GM03348 (cell line): ENCODE data around the gene MYRIP.
"Not testable (repeated sequence)": the region's sequence is repeated elsewhere in the genome, so short reads cannot be mapped to it uniquely, and the experiment has no call there.

Experiments used
- DNase-seq: peaks from one replicate; pipeline ENCODE4 v3.0.0; 2012; ENCODE audit warnings: low spot score

The MYRIP gene

GRCh38 chr3:39809181-39809994, at the start of gene MYRIP:
TSS of gene MYRIP (plus strand) at chr3:39809609. CDS start at chr3:39900817, 91,208 bp downstream.
- DNase-seq: peak; percentile 66

DNA sequence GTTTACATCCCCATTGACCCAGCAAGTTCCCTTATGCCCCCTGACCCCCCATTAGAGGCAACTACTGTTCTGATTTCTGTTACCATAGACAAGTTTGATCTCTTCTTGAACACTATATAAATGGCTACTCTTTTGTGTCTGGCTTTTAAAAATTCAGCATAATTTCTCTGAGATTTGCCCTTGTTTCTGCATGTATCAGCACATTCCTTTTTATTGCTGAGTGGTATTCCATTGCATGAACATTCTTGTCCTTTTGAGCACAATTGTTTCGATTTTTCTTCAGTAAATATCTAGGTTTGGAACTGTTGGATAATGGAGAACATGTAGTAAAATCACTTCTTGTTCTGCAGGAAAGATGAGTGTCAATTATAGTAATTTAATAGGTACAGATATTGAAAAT, 49.1 kb upstream of the MYRIP start:
- DNase-seq: no peak

- no peak for DNase-seq
Observed at GRCh38 chr3:39762537-39763070, 46.8 kb upstream of the MYRIP start.

DNA sequence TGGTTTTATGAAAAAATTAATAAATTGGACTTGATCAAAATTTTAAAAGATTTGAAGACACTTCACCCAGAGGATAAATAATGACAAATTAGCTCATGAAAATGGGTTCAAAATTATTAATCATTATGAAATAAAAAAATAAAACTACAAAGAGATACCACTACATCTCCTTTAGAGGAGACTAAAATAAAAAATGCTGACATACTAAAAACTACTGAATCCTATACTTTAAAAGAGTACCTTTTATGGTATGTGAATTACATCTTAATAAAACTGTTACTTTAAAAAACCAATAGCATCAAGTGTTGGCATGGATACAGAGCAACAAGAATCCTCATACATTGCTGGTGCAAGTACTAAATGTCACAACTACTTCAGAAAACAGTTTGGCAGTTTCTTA, 46.0 kb upstream of the MYRIP start:
- no peak for DNase-seq

DNA sequence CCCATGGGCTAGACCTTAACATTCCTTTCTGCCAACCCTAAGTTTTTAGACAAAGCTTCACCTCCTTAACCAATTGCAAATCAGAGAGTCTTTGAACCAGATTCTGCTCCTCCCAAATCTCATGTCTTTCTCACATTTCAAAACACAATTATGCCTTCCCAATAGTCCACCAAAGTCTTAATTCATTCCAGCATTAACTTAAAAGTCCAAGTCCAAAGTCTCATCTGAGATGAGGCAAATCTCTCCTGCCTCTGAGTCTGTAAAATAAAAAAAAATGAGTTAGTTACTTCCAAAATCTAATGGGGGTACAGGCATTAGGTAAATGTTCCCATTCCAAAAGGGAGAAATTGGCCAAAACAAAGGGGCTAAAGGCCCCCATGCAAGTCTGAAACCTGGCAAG, 43.8 kb upstream of the MYRIP start:
- DNase-seq: no peak

DNA sequence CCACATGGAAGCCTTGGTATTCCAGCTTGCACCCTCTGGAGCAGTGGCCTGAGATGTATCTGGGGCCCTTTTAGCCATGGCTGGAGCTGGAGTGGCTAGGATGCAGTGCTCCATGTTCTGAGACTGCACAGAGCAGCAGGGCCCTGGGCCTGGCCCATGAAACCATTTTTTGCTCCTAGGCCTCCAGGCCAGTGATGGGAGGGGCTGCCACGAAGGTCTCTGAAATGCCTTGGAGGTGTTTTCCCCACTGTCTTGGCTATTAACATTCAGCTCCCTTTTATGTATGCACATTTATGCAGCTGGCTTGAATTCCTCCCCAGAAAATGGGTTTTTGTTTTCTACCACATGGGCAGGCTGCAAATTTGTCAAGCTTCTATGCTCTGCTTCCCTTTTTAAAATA, 43.0 kb upstream of the MYRIP start:
- DNase-seq: no peak

DNA sequence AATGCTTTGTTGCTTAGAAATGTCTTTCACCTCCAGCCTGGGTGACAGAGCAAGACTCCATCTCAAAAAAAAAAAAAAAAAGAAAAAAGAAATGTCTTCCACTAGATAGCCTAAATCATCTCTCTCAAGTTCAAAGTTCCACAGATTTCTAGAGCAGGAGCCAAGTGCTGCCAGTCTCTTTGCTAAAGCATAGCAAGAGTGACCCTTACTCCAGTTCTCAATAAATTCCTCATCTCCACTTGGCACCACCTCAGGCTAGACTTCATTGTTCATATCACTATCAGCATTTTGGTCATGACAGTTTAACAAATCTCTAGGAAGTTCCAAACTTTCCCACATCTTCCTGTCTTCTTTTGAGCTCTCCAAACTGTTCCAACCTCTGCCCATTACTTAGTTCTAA, 42.5 kb upstream of the MYRIP start:
- DNase-seq: not testable (repeated sequence)

DNA sequence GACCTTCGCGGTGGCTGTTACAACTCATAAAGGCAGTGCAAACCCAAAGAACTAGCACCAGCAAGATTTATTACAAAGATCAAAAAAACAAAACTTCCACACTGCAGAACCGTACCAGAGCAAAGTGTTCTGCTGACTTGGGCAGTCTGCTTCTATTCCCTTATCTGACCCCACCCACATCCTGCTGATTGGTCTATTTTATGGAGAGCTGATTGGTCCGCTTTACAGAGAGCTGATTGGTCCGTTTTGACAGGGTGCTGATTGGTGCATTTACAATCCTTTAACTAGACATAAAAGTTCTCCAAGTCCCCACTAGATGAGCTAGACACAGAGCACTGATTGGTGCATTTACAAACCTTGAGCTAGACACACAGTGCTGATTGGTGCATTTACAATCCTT, 31.2 kb upstream of the MYRIP start:
- not testable (repeated sequence) for DNase-seq

DNA sequence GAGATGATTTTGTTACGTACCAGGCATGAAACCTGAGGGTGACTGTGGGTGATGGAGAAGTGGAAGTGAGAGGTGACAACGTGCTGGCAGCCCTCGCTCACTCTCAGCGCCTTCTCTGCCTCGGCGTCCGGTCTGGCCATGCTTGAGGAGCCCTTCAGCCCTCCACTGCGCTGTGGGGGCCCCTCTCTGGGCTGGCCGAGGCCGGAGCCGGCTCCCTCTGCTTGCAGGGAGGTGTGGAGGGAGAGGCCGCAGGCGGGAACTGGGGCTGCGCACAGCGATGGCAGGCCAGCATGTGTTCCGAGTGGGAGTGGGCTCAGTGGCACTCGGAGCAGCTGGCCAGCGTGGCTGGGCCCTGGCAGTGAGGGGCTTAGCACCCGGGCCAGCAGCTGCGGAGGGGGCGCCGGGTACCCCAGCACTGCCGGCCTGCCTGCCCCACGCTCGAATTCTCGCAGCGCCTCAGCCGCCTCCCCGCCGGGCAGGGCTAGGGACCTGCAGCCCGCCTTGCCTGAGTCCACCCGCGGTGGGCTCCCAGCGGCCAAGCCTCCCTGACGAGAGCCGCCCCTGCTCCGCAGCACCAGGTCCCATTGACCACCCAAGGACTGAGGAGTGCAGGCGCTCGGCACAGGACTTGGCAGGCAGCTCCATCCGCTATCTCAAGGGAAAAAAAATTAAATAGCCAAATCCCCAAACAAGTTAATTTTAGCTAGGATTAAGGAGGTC, 29.7 kb upstream of the MYRIP start:
- no peak for DNase-seq

- no peak for DNase-seq
Observed at GRCh38 chr3:39780352-39780751, 29.1 kb upstream of the MYRIP start.

- DNase-seq: no peak
Observed at GRCh38 chr3:39781025-39781424, 28.4 kb upstream of the MYRIP start.

- DNase-seq: no peak
Observed at GRCh38 chr3:39781632-39782031, 27.8 kb upstream of the MYRIP start.

DNA sequence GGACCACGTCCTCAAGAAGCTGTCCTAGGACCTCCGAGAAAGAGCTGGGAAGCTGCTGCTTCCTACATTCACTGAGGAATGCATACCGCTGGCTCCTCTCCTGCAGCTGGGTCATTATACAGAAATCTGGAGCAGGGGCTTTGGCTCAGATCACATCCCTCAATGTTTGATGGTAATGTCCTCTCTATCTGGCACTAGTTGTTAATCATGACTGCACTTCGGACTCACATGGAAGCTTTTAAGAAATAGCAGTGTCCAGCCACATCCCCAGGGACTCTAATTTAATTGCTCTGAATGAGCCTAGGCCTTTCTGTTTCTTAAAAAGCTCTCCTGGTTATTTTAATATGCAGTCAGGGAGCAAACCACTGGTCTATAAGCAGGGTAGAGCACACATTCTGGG, 25.7 kb upstream of the MYRIP start:
- DNase-seq: peak; percentile 6

DNA sequence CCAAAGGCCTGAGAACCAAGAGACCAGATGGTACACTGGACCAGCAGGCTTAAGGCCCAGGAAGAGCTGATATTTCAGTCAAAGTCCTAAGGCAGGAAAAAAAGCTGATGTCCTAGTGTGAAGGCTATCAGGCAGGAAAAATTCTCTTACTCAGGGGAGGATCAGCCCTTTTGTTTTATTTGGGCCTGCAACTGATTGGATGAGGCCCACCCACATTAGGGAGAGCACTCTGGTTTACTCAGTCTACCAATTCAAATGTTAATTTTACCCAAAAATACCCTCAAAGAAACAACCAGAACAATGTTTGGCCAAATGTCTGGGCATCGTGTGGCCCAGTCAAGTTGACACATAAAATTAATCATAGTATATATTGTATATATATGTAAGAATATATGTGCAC, 24.5 kb upstream of the MYRIP start:
- DNase-seq: no peak

DNA sequence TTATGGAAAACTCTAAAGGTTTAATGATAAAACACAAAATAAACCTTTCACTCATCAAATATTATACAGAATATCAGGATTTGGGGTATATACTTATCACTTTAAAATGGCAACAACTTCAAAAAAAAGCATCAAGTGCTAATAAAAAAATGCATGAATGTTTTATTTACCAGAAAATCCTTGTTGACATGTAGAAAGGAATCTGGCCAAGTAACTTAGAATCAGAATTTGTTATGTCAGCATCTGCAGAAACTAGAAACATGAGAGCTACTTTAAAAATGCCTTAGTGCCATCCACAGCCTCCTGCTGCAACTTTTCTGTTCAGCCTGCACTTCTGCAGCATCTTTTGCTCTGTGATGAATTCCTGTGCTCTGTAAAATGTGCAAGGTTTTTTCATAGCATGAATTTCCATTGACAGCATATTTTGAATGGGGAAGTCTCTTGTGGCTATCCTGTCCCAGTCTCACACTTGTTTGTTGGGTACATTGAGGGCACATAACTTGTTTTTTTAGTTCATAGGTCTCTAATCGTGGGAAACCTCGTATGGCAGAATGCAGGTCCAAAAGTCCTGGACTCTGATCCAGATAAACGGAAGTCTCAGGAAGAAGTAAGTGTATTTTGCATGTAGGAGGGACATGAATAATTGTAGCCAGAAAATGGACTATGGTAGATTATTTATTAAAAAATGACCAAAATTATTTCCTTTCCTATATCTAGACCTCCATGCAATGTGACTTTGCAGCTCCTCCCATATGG, 21.1 kb upstream of the MYRIP start:
- DNase-seq: no peak

DNA sequence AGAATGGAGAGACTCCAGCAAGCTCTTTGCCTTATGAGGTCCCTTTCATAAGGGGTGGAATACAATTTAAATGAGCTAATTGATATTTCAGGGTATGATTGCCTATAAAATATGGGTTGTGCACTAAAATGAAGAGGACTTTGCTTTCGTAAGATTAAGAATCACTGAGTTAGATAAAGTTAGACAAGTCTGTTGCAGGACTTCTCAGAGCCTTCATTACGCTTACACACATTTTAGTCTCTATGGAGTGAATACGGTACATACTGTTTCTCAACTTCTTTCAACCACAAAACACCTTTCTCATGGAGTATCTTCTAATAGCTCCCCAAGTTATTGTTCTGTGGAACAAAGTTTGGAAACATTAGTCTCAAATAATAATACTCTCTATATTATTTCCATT, 17.8 kb upstream of the MYRIP start:
- no peak for DNase-seq

DNA sequence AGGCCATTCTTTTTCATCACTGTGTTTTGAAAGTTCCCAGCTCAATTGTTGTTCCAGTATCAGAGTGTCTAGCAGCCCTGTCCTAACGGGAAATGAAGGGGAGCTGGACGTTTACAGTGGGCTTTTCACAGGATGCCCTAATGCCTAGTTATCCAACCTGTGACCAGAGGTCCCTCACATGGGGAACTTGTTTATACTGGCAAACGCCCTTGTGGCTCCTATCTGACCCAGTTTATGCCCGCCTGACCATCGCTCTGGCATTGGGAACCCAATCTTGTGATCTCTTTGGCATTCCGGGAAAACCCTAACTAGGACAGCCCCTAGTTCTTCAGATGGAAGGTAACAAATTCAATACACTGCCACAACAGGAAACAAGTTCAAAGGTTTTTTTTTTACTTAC, 14.5 kb upstream of the MYRIP start:
- DNase-seq: no peak

- DNase-seq: no peak
Observed at GRCh38 chr3:39801216-39801615, 8.2 kb upstream of the MYRIP start.

- DNase-seq: not testable (repeated sequence)
Observed at GRCh38 chr3:39802486-39802885, 6.9 kb upstream of the MYRIP start.

DNA sequence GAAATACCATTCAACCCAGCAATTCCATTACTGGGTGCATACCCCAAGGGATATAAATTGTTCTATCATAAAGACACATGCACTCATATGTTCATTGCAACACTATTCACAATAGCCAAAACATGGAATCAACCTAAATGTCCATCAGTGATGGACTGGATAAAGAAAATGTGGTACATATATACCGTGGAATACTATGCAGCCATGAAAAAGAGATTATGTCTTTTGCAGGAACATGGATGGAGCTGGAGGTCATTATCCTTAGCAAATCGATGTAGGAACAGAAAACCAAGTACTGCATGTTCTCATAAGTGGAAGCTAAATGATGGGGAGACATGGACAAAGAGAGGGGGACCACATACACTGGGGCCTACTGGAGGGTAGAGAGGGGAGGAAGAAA, 5.5 kb upstream of the MYRIP start:
- DNase-seq: no peak

GRCh38 chr3:39804951-39805350, 4.5 kb upstream of the MYRIP start:
- DNase-seq: no peak

- DNase-seq: no peak
Observed at GRCh38 chr3:39805650-39806049, 3.8 kb upstream of the MYRIP start.

- no peak for DNase-seq
Observed at GRCh38 chr3:39806820-39807219, 2.6 kb upstream of the MYRIP start.
